ENCODE results near the gene LRRC4. TPM values are rescaled to one million over a fixed set of nuclear protein-coding genes. Genes with fewer than 3 reads are reported as not detected.

LRRC4 gene
- total RNA-seq, 1 experiment from 2014 or later = 0.26 TPM

DNA sequence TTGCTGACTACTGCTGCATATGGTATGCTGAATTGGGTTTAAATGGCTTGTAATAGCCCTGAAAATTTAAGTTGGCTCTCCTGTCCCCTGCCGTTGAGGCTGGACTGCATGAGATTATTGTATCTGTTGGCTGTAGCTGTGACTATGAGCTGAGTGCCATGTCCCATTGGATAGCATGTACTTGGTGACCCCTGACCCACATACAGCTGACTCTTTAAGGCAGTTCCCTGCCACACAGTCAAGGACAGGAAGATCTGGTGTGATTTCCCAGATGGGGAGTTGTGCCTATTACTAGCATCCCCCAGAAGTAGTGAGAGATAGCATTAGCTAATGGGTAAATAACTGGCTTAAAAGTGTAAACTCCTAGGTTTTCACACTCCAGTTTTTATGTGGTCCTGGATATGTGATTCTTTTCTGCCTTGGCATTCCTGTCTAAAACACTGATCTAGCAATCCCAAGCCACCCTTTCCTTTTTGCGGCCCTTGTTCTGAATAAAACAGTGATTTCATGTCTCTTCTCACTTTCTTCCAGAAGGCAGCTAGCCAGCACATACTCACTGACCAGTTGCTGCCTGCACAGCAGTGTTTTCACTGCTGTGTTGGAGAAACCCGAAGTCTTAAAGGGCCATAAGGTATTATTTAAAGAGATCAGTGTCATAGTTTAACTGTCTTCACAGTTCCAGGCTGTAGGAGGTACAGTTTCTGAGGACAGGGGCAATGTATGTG is 35.9 kb downstream of the LRRC4 start:
- H3K4me1 ChIP-seq (ENCODE audit: insufficient read depth, low read length) = no peaks in the 10 kb centered on the region
- ATAC-seq = no peak
- no peak for DNase-seq
- H3K9me3 ChIP-seq (ENCODE audit: low read length) = no peaks in the 10 kb centered on the region
- no TSS peak for BruUV-seq (replicated peaks)
- H3K27me3 ChIP-seq (ENCODE audit: low read length) = no peaks in the 10 kb centered on the region
- TF ChIP-seq EZH2 (IDR thresholded peaks at IDR 0.05; ENCODE audit: low read length, unreplicated experiment) (no peak), CTCF (conservative IDR thresholded peaks at IDR 0.05; ENCODE audit: low read depth, low read length) (no peak)
- no peaks in the 10 kb centered on the region; the same call in 1 of the 2 replicates for H4K20me1 ChIP-seq (ENCODE audit: low read length)
- no peak overlapping the region for H3K27ac ChIP-seq (ENCODE audit: low read length)
- intact Hi-C loops (cut with micrococcal nuclease) = no loop called here
- ChIA-PET CTCF (no interaction called here), POLR2A (ENCODE audit: unreplicated experiment) (no interaction called here)
- H3K9ac ChIP-seq (ENCODE audit: low read length) = no peak overlapping the region
- H3F3A ChIP-seq (ENCODE audit: low read length, unreplicated experiment) = no peaks in the 10 kb centered on the region
- H3K4me2 ChIP-seq (ENCODE audit: low read length) = no peak overlapping the region
- H3K79me2 ChIP-seq (ENCODE audit: low read length) = no peaks in the 10 kb centered on the region
- no peak overlapping the region for H3K4me3 ChIP-seq (ENCODE audit: low read length)
- no peaks in the 10 kb centered on the region for H3K9me2 ChIP-seq (replicated peaks; ENCODE audit: low read length)
- H2AFZ ChIP-seq (ENCODE audit: low read length) = no peak overlapping the region
- peaks cover 29% of the 10 kb centered on the region; the same call in 1 of the 2 replicates for H3K36me3 ChIP-seq (ENCODE audit: low read depth, low read length)

- Histone ChIP-seq H3F3A (ENCODE audit: low read length, unreplicated experiment) (no peaks in the 10 kb centered on the region), H3K27me3 (ENCODE audit: low read length) (no peaks in the 10 kb centered on the region), H3K4me3 (ENCODE audit: low read length) (no peak overlapping the region), H3K9ac (ENCODE audit: low read length) (no peak overlapping the region), H4K20me1 (ENCODE audit: low read length) (no peaks in the 10 kb centered on the region; the same call in 1 of the 2 replicates), H3K79me2 (ENCODE audit: low read length) (no peaks in the 10 kb centered on the region), H3K4me2 (ENCODE audit: low read length) (no peak overlapping the region), H3K27ac (ENCODE audit: low read length) (no peak overlapping the region), H2AFZ (ENCODE audit: low read length) (no peak overlapping the region), H3K36me3 (ENCODE audit: low read depth, low read length) (peaks cover 29% of the 10 kb centered on the region; the same call in 1 of the 2 replicates), H3K9me2 (replicated peaks; ENCODE audit: low read length) (no peaks in the 10 kb centered on the region), H3K4me1 (ENCODE audit: insufficient read depth, low read length) (no peaks in the 10 kb centered on the region), H3K9me3 (ENCODE audit: low read length) (no peaks in the 10 kb centered on the region)
- TF ChIP-seq EZH2phosphoT487 (IDR thresholded peaks at IDR 0.05; ENCODE audit: borderline replicate concordance, low read length) (no peak), EZH2 (IDR thresholded peaks at IDR 0.05; ENCODE audit: low read length, unreplicated experiment) (no peak)
- CTCF ChIA-PET = no interaction called here
- ATAC-seq (no peak), DNase-seq (no peak)
- POLR2A ChIA-PET (ENCODE audit: unreplicated experiment) = no interaction called here
- intact Hi-C loops (cut with micrococcal nuclease) = no loop called here
- BruUV-seq (replicated peaks) = no TSS peak
Observed at GRCh38 chr7:127993987-127994386, 37.2 kb downstream of the LRRC4 start.

DNA sequence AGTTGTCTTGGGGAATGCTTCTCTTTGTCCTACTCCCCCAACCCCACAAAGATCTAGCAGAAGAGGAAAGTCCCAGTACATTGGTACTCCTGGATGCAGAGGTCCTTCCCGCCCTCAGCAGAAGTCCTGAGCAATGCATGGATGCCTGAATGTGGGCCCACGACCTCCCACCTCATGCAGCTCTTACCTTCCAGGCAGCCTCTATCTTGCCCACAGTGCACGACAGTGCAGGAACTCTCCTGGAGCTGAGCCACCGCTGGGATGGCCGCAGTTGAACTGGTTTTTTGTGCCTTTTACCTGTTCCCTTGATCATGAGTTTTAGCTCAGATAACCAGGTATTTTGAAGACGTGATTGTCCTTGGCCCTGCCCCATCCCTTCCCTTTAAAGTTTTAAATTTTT is 37.9 kb downstream of the LRRC4 start:
- Histone ChIP-seq H4K20me1 (ENCODE audit: low read length) (no peaks in the 10 kb centered on the region; the same call in 1 of the 2 replicates), H2AFZ (ENCODE audit: low read length) (no peak overlapping the region), H3K9ac (ENCODE audit: low read length) (no peak overlapping the region), H3K9me2 (replicated peaks; ENCODE audit: low read length) (no peaks in the 10 kb centered on the region), H3K27me3 (ENCODE audit: low read length) (no peaks in the 10 kb centered on the region), H3K9me3 (ENCODE audit: low read length) (no peaks in the 10 kb centered on the region), H3K4me1 (ENCODE audit: insufficient read depth, low read length) (no peaks in the 10 kb centered on the region), H3K79me2 (ENCODE audit: low read length) (no peaks in the 10 kb centered on the region), H3K4me3 (ENCODE audit: low read length) (no peak overlapping the region), H3K36me3 (ENCODE audit: low read depth, low read length) (peaks cover 29% of the 10 kb centered on the region; the same call in 1 of the 2 replicates), H3K27ac (ENCODE audit: low read length) (no peak overlapping the region), H3K4me2 (ENCODE audit: low read length) (no peak overlapping the region), H3F3A (ENCODE audit: low read length, unreplicated experiment) (no peaks in the 10 kb centered on the region)
- CTCF ChIA-PET = no interaction called here
- intact Hi-C loops (cut with micrococcal nuclease) = no loop called here
- no peak for TF ChIP-seq EZH2phosphoT487 (IDR thresholded peaks at IDR 0.05; ENCODE audit: borderline replicate concordance, low read length)
- no peak for TF ChIP-seq CTCF (conservative IDR thresholded peaks at IDR 0.05; ENCODE audit: low read depth, low read length)
- no peak for TF ChIP-seq EZH2 (IDR thresholded peaks at IDR 0.05; ENCODE audit: low read length, unreplicated experiment)
- DNase-seq (no peak), ATAC-seq (no peak)
- POLR2A ChIA-PET (ENCODE audit: unreplicated experiment) = no interaction called here
- no TSS peak for BruUV-seq (replicated peaks)
